ENCODE measurements around the gene NINJ1. TPM values are rescaled to one million over a fixed set of nuclear protein-coding genes. Genes with fewer than 3 reads are reported as not detected.

The NINJ1 gene
- total RNA-seq, 4 donors from 2014 or later = 82.9 to 168 (median 121) TPM

GRCh38 chr9:93091056-93091452 lies 43.0 kb downstream of the NINJ1 start:
- TF ChIP-seq POLR2A (IDR thresholded peaks at IDR 0.05) = no peak
- no peak for TF ChIP-seq CTCF (IDR thresholded peaks at IDR 0.05)
- Histone ChIP-seq H3K27me3 (no peaks in the 10 kb centered on the region), H3K4me1 (peaks cover 12 to 27% of the 10 kb centered on the region in 2 donors), H3K36me3 (no peaks in the 10 kb centered on the region), H3K27ac (no peak overlapping the region), H3K4me3 (replicated peaks in 1 of 3) (no peak overlapping the region), H3K9me3 (no peaks in the 10 kb centered on the region)
- DNase-seq = no peak
- 88 to 92% methylated on average over 4 of the region's 4 CpGs for WGBS, 2 donors
- intact Hi-C loops (cut with DNase I) = no loop called here

GRCh38 chr9:93090091-93090655 lies 43.9 kb downstream of the NINJ1 start:
- no peak overlapping the region for H3K27ac ChIP-seq
- H3K27me3 ChIP-seq = no peaks in the 10 kb centered on the region
- TF ChIP-seq CTCF (IDR thresholded peaks at IDR 0.05) = no peak
- TF ChIP-seq POLR2A (IDR thresholded peaks at IDR 0.05) = no peak
- intact Hi-C loops (cut with DNase I) = no loop called here
- no peaks in the 10 kb centered on the region for H3K36me3 ChIP-seq
- WGBS, 2 donors = 88% methylated on average over 8 of the region's 8 CpGs
- peak in 1 of 2 donors; percentile 0 for DNase-seq
- no peak overlapping the region for H3K4me3 ChIP-seq (replicated peaks in 1 of 3)
- H3K4me1 ChIP-seq = peaks cover 11 to 27% of the 10 kb centered on the region in 2 donors
- no peaks in the 10 kb centered on the region for H3K9me3 ChIP-seq

- TF ChIP-seq CTCF (IDR thresholded peaks at IDR 0.05) (no peak), POLR2A (IDR thresholded peaks at IDR 0.05) (no peak)
- H3K27ac ChIP-seq = no peak overlapping the region
- H3K4me1 ChIP-seq = peaks cover 8 to 20% of the 10 kb centered on the region in 2 donors
- peak in 1 of 2 donors; percentile 1 for DNase-seq
- no peaks in the 10 kb centered on the region for H3K27me3 ChIP-seq
- no peaks in the 10 kb centered on the region for H3K9me3 ChIP-seq
- no peak overlapping the region for H3K4me3 ChIP-seq (replicated peaks in 1 of 3)
- intact Hi-C loops (cut with DNase I) = no loop called here
- H3K36me3 ChIP-seq = no peaks in the 10 kb centered on the region
- WGBS, 2 donors = 89 to 91% methylated on average over 12 of the region's 12 CpGs
Measured at GRCh38 chr9:93089481-93089991, 44.5 kb downstream of the NINJ1 start.

- Histone ChIP-seq H3K9me3 (no peaks in the 10 kb centered on the region), H3K27ac (no peak overlapping the region), H3K36me3 (no peaks in the 10 kb centered on the region), H3K27me3 (no peaks in the 10 kb centered on the region), H3K4me1 (peaks cover 8 to 15% of the 10 kb centered on the region in 2 donors), H3K4me3 (replicated peaks in 1 of 3) (no peak overlapping the region)
- TF ChIP-seq POLR2A (IDR thresholded peaks at IDR 0.05) (no peak), CTCF (IDR thresholded peaks at IDR 0.05) (no peak)
- intact Hi-C loops (cut with DNase I) = no loop called here
- no peak for DNase-seq
- WGBS, 2 donors = 89 to 90% methylated on average over 5 of the region's 5 CpGs
Measured at GRCh38 chr9:93089024-93089423, 45.0 kb downstream of the NINJ1 start.

- 96 to 98% methylated on average over 4 of the region's 4 CpGs for WGBS, 2 donors
- H3K27me3 ChIP-seq = no peaks in the 10 kb centered on the region
- no peaks in the 10 kb centered on the region for H3K9me3 ChIP-seq
- no peak for TF ChIP-seq POLR2A (IDR thresholded peaks at IDR 0.05)
- TF ChIP-seq CTCF (IDR thresholded peaks at IDR 0.05) = no peak
- DNase-seq = no peak
- no peaks in the 10 kb centered on the region for H3K36me3 ChIP-seq
- intact Hi-C loops (cut with DNase I) = no loop called here
- H3K4me3 ChIP-seq (replicated peaks in 1 of 3) = no peak overlapping the region
- no peak overlapping the region for H3K27ac ChIP-seq
- peaks cover 8 to 14% of the 10 kb centered on the region in 2 donors for H3K4me1 ChIP-seq
Measured at GRCh38 chr9:93088656-93089015, 45.4 kb downstream of the NINJ1 start.
